ENCODE data around the gene SDCCAG8. TPM values are rescaled to one million over a fixed set of nuclear protein-coding genes. Genes with fewer than 3 reads are reported as not detected.
"Not testable (repeated sequence)": the region's sequence is repeated elsewhere in the genome, so short reads cannot be mapped to it uniquely, and the experiment has no call there.

The SDCCAG8 gene
- 10 to 100 TPM; 24.6 to 68.7 (median 46.8) TPM for total RNA-seq

DNA sequence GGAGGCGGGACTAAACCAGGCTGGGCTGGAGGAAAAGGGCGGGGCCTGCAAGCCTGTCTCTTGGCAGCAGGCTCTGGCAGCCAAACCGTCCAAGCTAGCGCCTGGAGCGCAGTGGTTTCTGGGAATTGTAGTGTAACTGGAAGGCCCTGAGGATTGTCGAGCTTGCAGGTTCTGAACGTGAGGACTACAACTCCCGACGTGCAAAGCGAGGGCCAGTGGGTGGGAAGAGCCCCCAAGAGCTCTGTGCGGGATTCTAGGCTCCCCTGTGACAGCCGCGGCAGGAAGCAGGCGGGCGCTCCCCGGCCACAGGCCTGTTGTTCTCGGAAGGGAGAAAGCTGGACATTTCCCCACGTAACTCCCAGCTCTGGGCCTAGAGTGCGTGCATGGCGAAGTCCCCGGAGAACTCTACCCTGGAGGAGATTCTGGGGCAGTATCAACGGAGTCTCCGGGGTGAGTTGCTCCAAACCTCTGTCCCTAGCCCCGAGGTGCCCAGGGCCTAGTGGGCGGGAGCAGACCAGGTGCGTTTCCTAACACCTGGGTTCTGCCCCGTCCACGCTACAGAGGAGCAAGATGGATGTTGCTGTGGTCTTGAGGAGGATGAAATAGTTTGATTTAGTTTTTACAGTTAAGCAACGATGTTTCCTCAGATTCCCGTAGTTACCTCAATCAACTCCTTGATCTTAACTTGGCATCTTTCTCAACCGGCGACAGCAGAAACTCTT is at the start of gene SDCCAG8:
Gene SDCCAG8 (plus strand): TSS at position 251 of the 722 bp plus-strand sequence. CDS start 133 bp downstream, at position 384.
- peak within 1 kb of the TSS; percentile 91 to 97 for H3K27ac ChIP-seq
- peaks cover 2 to 18% of the 10 kb centered on the region in 2 donors for H3K4me1 ChIP-seq (replicated peaks in 1 of 2)
- WGBS, 10 experiments: 0 to 15% (median 5%) methylated on average over 4 to 20 of the region's 32 CpGs; no CpG with 5 or more reads in 1 of the 10 experiments
- peak within 1 kb of the TSS; percentile 61 to 90 (median 73) for H3K4me3 ChIP-seq
- ATAC-seq (replicated peaks in 6 of 8): peak; percentile 76 to 83 (median 80)
- in situ Hi-C loops (cut with MboI; ENCODE audit: low pct_unique_long_range_greater_than_20kb in 2 of 9, low sequenced_read_pairs in 9 of 9, unreplicated experiment in 9 of 9): no loop called here

DNA sequence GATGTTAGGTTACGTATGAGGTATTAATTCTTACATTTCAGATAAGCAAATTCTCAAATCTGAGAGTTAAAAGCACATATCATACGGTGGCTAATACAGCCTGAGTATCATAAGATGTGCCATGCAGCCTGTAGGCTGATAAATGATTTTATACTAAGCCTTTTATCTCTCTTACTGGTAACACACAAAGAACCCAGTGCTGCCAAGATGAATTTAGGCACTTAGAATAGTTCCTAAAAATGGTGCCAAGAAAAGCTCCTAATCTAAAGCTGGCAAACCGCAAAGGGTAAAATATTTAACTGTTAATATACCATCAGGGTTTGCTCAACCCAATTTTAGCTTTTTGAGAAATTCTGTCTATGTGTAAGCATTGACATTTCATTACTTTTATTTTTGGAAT is 43.9 kb upstream of the SDCCAG8 start:
- H3K4me3 ChIP-seq; ATAC-seq (replicated peaks in 6 of 8); in situ Hi-C loops (cut with MboI; ENCODE audit: low pct_unique_long_range_greater_than_20kb in 2 of 9, low sequenced_read_pairs in 9 of 9, unreplicated experiment in 9 of 9); H3K4me1 ChIP-seq (replicated peaks in 1 of 2); H3K27ac ChIP-seq: not testable (repeated sequence)
- WGBS, 10 experiments: 50 to 100% (median 88%) methylated on average over 1 to 2 of the region's 3 CpGs

DNA sequence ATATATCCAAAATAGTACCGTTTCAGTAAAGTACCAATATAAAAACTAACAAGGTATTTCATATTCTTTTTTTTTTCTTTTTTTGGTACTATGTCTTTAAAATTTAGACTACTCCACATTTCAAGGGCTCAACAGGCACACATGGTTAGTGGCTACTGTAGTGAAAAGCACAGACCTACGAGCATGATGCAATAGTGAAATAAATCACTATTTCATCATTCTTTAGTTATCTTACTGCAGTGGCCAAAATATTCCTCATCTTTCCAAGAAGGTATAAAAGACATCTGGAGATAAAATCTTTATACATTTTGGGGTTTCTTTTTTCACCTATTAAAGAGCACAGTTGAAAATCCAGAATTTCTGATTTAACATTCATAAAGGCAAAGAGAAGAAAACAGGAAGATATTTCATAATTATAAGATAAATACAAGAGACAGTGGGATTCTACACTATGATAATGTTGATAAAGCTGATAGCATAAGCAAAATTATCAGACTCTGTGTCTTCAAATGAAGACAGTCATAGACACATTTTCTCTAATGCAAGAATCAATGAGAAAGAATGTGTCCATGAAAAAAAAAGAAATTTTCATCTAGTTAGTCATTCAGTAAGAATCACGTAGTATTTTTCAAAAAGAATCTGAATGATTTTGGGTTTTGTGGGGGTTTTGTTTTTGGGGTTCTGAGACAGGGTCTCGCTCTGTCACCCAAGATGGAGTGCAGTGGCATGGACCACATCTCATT is 42.6 kb upstream of the SDCCAG8 start:
- H3K4me1 ChIP-seq (replicated peaks in 1 of 2): peaks cover 3% of the 10 kb centered on the region in 2 donors
- no peak overlapping the region for H3K27ac ChIP-seq
- in situ Hi-C loops (cut with MboI; ENCODE audit: low pct_unique_long_range_greater_than_20kb in 2 of 9, low sequenced_read_pairs in 9 of 9, unreplicated experiment in 9 of 9): no loop called here
- 51 to 99% (median 91%) methylated on average over 2 to 4 of the region's 4 CpGs for WGBS, 10 experiments
- H3K4me3 ChIP-seq: no peak overlapping the region
- ATAC-seq (replicated peaks in 6 of 8): peak in 5 of 8 experiments; percentile 35 to 82 (median 67)

DNA sequence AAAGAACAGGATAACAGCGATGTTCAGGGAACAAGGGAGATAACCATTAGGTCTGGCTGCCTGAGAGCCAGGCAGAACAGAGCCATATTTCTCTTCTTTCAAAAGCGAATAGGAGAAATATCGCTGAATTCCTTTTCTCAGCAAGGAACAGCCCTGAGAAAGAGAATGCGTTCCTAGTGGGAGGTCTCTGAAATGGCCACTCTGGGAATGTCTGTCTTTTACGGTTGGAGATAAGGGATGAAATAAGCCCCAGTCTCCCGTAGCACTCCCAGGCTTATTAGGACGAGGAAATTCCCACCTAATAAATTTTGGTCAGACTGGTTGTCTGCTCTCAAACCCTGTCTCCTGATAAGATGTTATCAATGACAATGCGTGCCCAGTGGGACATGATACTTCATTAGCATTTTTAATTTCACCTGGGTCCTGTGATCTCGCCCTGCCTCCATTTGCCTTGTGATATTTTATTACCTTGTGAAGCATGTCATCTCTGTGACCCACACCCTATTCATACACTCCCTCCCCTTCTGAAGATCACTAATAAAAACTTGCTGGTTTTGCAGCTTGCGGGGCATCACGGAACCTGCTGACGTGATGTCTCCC is 40.5 kb upstream of the SDCCAG8 start:
- 67 to 100% (median 94%) methylated on average over 1 to 9 of the region's 12 CpGs; no CpG with 5 or more reads in 3 of the 10 experiments for WGBS, 10 experiments
- H3K4me3 ChIP-seq; ATAC-seq (replicated peaks in 6 of 8); H3K27ac ChIP-seq; in situ Hi-C loops (cut with MboI; ENCODE audit: low pct_unique_long_range_greater_than_20kb in 2 of 9, low sequenced_read_pairs in 9 of 9, unreplicated experiment in 9 of 9); H3K4me1 ChIP-seq (replicated peaks in 1 of 2): not testable (repeated sequence)

DNA sequence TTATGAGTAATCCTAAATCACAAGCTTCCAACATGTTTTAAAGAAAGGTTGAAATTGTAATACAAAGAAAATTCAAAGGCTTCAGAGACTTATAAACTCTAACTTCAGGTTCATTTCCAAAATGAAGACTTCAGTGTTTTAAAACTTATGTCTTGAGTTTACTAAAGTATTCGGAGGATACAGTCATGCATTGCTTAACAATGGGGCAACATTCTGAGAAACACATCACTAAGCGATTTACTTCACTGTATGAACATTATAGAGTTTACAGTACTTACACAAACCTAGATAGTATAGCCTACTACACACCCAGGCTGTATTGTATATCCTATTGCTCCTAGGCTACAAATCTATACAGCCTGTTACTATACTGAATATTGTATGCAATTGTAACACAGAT is 39.1 kb upstream of the SDCCAG8 start:
- no peak for ATAC-seq (replicated peaks in 6 of 8)
- in situ Hi-C loops (cut with MboI; ENCODE audit: low pct_unique_long_range_greater_than_20kb in 2 of 9, low sequenced_read_pairs in 9 of 9, unreplicated experiment in 9 of 9): no loop called here
- WGBS, 10 experiments: 86 to 100% (median 100%) methylated on average over 1 to 2 of the region's 2 CpGs; no CpG with 5 or more reads in 1 of the 10 experiments
- peaks cover 3% of the 10 kb centered on the region in 2 donors for H3K4me1 ChIP-seq (replicated peaks in 1 of 2)
- H3K4me3 ChIP-seq: no peak overlapping the region
- no peak overlapping the region for H3K27ac ChIP-seq

DNA sequence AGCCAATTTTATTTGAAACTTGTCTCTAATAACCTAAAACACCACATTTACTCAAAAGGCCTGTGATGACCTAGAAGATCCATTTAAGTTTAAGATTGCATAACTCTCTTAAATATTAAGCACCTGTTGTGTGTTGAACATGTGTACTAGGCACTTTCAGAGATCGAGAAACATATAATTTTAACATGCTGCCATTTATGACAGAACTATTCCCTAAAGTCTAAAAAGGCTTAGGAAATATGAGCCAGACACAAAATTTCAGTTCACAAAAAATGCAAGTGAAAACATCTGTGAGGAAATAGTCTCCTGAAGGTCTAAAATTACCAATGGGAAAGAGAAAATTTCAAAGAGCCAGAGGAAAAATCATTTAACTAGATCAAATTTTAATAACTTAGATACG is 38.5 kb upstream of the SDCCAG8 start:
- ATAC-seq (replicated peaks in 6 of 8): no peak
- no peak overlapping the region for H3K27ac ChIP-seq
- H3K4me3 ChIP-seq: no peak overlapping the region
- WGBS, 10 experiments: 0 to 100% (median 88%) methylated on average over 1 to 2 of the region's 2 CpGs; no CpG with 5 or more reads in 1 of the 10 experiments
- in situ Hi-C loops (cut with MboI; ENCODE audit: low pct_unique_long_range_greater_than_20kb in 2 of 9, low sequenced_read_pairs in 9 of 9, unreplicated experiment in 9 of 9): no loop called here
- H3K4me1 ChIP-seq (replicated peaks in 1 of 2): peaks cover 3% of the 10 kb centered on the region in 2 donors

DNA sequence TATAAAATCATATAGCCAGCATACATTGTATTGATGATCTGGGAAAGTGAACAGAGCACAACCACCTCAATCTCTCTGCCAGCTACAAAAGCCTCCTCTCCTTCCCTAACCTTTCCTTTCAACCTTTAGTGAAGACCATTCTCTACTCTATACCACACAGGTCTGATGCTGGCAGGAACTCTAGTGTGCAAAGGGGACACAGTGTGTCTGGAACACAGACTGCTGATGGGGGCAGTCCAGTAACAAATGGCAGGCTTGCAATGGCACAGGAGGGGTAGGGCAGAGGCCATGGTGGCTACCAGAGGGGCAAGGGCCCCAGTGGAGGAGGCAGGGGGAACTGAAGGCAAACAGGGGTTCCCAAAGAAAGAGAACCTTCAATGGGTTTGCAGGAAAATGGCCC is 37.8 kb upstream of the SDCCAG8 start:
- in situ Hi-C loops (cut with MboI; ENCODE audit: low pct_unique_long_range_greater_than_20kb in 2 of 9, low sequenced_read_pairs in 9 of 9, unreplicated experiment in 9 of 9): no loop called here
- no peak overlapping the region for H3K27ac ChIP-seq
- ATAC-seq (replicated peaks in 6 of 8): no peak
- peaks cover 2 to 3% of the 10 kb centered on the region in 2 donors for H3K4me1 ChIP-seq (replicated peaks in 1 of 2)
- no peak overlapping the region for H3K4me3 ChIP-seq

DNA sequence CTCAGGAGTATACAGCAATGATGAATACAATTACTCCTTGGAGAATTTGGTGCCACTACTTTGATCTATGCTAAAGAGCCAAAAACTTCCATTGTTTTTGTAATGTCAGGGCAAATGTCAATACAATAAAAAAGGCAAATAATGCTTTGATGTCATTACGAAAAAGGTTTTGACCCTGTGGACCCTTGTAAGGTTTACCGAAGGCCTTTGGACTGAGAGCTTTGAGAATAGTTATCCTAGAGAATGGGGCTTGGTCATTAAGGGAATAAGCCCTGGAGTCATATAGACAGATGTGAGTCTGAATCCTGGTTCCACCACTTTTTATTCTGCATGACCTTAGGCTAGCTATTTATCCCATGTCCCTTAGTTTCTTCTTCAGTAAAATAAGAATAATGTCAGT is 28.2 kb upstream of the SDCCAG8 start:
- Histone ChIP-seq H3K4me1 (replicated peaks in 1 of 2) (no peaks in the 10 kb centered on the region), H3K27ac (no peak overlapping the region), H3K4me3 (no peak overlapping the region)
- in situ Hi-C loops (cut with MboI; ENCODE audit: low pct_unique_long_range_greater_than_20kb in 2 of 9, low sequenced_read_pairs in 9 of 9, unreplicated experiment in 9 of 9): no loop called here
- 8 to 100% (median 85%) methylated on average over 1 to 2 of the region's 2 CpGs for WGBS, 10 experiments
- ATAC-seq (replicated peaks in 6 of 8): peak in 2 of 8 experiments; percentile 36 to 54

DNA sequence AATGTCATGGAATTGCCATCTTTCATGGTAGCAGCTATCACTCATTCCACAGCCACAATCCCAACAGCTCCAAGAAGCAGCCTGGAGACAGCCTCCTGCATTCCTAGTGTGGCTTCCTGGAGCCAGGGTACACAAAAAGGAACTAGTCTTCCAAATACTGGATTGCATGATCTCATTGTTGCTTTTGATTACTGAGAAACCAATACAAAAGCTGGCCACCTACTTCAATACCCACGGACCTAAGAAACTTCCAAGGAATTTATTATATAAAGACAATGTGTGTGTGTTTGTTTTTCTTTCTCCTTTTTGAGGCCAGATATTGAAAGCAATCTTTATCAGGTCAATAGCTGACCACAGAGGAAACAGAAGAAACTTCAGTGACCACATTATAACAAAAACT is 26.3 kb upstream of the SDCCAG8 start:
- H3K4me1 ChIP-seq (replicated peaks in 1 of 2): no peaks in the 10 kb centered on the region
- no peak overlapping the region for H3K4me3 ChIP-seq
- no peak overlapping the region for H3K27ac ChIP-seq
- 86 to 100% (median 100%) methylated on average over 1 of the region's 1 CpG; no CpG with 5 or more reads in 2 of the 10 experiments for WGBS, 10 experiments
- no peak for ATAC-seq (replicated peaks in 6 of 8)
- in situ Hi-C loops (cut with MboI; ENCODE audit: low pct_unique_long_range_greater_than_20kb in 2 of 9, low sequenced_read_pairs in 9 of 9, unreplicated experiment in 9 of 9): no loop called here

DNA sequence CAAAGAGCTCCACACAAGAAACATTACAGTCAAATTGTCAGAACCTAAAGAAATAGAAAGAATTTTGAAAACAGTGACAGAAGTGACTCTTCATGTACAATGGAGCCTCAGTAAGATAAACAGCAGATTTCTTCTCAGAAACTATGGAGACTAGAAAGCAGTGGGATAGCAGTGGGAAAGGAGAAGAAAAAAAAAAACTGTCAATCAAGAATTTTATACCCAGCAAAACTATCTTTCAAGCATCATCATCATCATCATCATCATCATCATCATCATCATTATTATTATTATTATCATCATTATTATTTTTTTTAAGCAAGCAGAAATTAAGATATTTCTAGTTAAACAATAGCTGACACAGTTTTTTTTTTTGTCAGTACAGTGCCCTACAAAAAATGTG is 24.9 kb upstream of the SDCCAG8 start:
- Histone ChIP-seq H3K27ac (no peak overlapping the region), H3K4me3 (no peak overlapping the region), H3K4me1 (replicated peaks in 1 of 2) (no peaks in the 10 kb centered on the region)
- in situ Hi-C loops (cut with MboI; ENCODE audit: low pct_unique_long_range_greater_than_20kb in 2 of 9, low sequenced_read_pairs in 9 of 9, unreplicated experiment in 9 of 9): no loop called here
- ATAC-seq (replicated peaks in 6 of 8): no peak

DNA sequence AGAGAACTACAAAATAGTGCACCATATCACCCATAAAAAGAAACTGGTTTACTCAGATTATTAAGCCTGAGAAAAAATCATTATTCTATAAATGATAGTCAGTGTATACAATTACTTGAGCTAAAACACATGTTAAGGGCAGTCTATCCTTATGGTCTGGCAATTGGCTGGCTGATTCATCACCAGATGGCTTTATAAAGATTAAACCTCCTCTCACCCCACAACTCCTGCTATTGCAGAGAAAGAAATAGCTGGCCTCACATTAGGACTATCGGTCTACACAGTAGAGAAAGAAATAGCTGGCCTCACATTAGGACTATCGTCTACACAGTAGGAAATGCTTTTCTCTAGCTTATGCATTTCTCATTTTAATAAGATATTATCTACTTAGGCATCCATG is 21.9 kb upstream of the SDCCAG8 start:
- ATAC-seq (replicated peaks in 6 of 8): peak in 1 of 8 experiments; percentile 25
- in situ Hi-C loops (cut with MboI; ENCODE audit: low pct_unique_long_range_greater_than_20kb in 2 of 9, low sequenced_read_pairs in 9 of 9, unreplicated experiment in 9 of 9): no loop called here
- WGBS, 10 experiments: 75 to 100% (median 98%) methylated on average over 1 to 2 of the region's 2 CpGs; no CpG with 5 or more reads in 2 of the 10 experiments
- no peaks in the 10 kb centered on the region for H3K4me1 ChIP-seq (replicated peaks in 1 of 2)
- H3K4me3 ChIP-seq: no peak overlapping the region
- no peak overlapping the region for H3K27ac ChIP-seq

DNA sequence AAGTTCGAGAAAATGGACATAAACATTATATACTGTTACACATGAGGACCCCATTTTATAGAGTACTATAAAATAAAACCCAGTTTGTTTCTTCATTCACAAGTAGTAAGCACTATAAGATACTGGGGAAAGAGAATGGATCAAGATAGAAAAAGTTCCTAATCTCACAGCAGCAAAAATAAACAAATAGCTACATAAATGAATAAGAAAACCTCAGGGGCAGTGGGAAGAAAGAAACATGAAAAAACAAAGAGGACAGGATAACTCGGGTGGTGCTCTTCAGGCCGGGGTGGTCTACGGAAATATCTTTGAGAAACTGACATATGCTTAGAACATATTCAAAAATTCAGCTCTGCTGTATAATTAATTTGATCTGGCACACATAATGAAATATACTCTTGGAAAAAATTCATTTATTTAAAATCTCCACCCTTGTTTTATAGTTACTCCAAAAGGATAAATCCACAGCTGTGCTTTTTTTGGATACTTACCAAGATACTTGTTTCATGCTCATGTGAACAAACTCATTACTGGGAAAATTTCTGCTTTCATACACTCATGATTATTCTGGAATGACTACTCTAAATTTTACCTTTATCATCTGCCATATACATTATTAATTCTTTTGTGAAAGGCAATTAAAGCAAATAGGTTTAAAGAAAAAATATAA is 20.7 kb upstream of the SDCCAG8 start:
- ATAC-seq (replicated peaks in 6 of 8): peak in 3 of 8 experiments; percentile 60 to 78 (median 72)
- in situ Hi-C loops (cut with MboI; ENCODE audit: low pct_unique_long_range_greater_than_20kb in 2 of 9, low sequenced_read_pairs in 9 of 9, unreplicated experiment in 9 of 9): no loop called here
- H3K4me3 ChIP-seq: no peak overlapping the region
- WGBS, 10 experiments: 6 to 100% (median 86%) methylated on average over 1 to 4 of the region's 4 CpGs
- H3K4me1 ChIP-seq (replicated peaks in 1 of 2): no peaks in the 10 kb centered on the region
- no peak overlapping the region for H3K27ac ChIP-seq
